GM18858 (cell line): ENCODE data around the gene RABL6.

Experiments used
- ATAC-seq: cut with Tn5 transposase; IDR thresholded peaks from one replicate; pipeline ENCODE4 v1.9.1; 2021; ENCODE audit not compliant: unreplicated experiment

The RABL6 gene

DNA sequence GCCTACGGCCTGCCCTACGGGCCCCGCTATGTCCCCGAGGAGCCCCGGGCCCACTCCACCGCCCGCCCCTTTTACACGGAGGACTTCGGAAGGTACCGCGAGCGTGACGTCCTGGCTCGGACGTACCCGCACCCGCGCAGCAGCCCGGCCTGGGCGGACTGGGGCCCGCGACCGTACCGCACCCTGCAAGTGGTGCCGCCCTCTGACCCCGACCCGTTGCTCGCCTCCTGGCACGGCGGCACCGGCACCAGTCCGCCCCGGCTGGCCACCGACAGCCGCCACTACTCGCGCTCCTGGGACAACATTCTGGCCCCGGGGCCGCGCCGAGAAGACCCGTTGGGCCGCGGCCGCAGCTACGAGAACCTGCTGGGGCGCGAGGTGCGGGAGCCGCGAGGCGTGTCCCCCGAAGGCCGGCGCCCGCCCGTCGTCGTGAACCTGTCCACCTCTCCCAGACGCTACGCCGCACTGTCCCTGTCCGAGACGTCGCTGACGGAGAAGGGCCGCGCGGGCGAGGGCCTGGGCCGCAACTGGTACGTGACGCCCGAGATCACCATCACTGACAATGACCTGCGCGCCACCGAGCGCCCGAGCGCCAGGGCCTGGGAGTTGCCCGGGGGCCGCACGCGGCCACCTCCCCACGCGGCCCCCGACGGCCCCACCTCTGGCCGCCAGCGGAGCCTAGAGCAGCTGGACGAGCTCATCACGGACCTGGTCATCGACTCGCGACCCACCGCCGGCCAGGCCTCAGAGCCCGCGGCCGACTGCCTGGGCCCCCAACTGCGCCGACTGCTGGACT, 37.9 kb downstream of the RABL6 start:
- ATAC-seq, result no peak

DNA sequence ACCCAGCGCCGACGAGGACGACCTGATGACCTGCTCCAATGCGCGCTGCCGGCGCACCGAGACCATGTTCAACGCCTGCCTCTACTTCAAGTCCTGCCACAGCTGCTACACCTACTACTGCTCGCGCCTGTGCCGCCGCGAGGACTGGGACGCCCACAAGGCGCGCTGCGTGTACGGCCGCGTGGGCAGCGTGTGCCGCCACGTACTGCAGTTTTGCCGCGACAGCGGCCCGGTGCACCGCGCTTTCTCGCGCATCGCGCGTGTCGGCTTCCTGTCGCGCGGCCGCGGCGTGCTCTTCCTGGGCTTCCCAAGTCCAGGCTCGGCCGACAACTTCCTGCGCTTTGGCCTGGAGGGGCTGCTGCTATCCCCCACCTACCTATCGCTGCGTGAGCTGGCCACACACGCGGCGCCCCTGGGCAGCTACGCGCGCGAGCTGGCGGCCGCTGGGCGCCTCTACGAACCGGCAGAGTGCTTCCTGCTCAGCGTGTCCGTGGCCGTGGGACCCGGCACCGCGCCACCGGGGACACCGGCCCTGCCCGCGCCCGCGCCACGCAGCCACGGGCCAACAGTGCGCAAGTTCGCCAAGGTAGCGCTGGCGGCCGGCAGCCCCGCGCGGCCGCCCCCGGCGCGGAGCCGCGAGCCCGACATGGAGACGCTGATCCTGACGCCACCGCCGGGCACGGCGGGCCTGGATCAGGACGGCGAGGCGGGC, 38.8 kb downstream of the RABL6 start:
- no peak for ATAC-seq

DNA sequence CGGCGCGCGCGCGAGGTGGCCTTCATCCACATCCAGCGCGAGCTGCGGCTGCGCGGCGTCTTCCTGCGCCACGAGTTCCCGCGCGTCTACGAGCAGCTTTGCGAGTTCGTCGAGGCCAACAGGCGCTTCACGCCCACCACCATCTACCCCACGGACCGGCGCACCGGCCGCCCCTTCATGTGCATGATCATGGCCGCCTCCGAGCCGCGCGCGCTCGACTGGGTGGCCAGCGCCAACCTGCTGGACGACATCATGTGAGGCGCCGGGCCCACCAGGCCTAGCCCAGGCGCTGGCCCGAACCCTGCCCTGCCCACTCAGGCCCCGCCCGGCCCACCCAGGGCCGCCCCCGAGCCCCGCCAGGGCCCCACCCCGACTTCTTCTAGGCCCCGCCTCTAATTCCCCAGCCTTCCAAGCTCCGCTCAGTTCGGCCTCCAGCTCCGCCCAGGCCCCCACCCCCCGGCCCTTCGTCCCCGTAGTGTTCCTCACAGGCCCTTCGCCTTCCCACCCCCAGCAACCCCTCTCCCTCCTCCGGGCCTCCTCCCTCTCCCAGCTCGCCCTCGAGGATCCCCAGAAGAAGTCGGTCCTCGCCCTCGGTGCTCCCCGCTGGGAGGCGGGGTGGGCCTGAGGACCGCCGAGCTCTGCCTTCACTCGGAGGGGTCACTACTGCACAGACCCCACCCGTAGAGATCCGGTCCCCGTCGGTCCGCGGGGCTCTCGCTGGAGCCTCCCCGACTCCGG, 39.5 kb downstream of the RABL6 start:
- no peak for ATAC-seq

DNA sequence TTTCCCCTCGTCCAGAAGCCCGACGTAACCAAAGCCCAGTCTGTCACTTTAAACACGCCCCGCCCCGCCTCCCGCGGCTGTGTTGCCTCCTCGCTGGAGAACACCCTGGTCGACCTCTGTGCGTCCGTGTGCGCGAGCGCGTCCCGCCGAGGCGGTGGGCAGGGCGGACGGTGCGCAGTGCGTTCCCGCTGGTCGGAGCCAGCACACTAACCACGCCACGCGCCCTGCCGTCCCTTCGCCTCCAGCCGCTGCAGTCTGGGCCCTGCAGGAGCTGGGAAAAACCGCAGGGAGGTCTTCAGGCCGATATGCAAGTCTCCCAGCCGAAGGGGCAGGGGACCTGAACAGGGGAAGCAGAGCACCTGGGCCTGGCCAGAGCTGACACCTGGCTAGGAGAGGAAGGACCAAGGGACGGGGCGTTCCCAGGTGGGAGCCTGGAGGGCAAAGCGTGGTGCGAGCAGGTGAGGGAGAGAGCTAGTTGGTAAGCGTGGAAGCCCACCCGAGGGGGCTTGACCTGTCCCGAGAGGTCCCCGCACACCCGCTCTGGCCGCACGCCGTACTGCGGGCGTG, 40.2 kb downstream of the RABL6 start:
- no peak for ATAC-seq

DNA sequence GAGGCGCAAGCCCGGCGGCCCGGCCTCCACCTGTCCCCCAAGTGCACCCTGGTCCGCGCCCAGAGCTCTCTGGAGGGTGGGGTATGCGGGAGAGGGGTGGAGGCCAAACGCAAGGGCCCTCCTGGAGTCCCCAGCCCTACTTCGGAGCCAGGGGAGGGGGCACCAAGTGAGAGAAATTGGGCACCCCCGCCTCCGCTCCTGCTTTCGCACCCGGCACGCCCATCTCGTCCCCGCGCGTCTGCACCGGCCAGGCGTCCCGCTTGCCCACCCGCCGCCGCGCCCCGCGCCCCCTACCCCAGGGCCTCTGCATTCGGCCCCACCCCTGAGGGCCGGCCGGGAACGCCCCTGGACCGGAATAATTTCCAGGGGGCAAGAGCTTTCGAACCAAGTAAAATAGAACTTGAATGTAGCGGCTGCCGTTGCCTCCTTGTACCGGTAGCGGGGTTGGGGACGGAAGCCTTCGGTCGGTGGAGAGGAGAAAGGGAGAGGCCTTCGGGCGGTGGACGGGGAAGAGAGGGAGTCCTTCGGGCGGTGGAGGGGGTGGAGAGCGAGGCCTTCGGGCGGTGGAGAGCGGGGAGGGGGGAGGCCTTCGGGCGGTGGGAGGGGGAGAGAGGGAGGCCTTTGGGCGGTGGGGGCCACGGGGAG, 40.8 kb downstream of the RABL6 start:
- ATAC-seq, result no peak

DNA sequence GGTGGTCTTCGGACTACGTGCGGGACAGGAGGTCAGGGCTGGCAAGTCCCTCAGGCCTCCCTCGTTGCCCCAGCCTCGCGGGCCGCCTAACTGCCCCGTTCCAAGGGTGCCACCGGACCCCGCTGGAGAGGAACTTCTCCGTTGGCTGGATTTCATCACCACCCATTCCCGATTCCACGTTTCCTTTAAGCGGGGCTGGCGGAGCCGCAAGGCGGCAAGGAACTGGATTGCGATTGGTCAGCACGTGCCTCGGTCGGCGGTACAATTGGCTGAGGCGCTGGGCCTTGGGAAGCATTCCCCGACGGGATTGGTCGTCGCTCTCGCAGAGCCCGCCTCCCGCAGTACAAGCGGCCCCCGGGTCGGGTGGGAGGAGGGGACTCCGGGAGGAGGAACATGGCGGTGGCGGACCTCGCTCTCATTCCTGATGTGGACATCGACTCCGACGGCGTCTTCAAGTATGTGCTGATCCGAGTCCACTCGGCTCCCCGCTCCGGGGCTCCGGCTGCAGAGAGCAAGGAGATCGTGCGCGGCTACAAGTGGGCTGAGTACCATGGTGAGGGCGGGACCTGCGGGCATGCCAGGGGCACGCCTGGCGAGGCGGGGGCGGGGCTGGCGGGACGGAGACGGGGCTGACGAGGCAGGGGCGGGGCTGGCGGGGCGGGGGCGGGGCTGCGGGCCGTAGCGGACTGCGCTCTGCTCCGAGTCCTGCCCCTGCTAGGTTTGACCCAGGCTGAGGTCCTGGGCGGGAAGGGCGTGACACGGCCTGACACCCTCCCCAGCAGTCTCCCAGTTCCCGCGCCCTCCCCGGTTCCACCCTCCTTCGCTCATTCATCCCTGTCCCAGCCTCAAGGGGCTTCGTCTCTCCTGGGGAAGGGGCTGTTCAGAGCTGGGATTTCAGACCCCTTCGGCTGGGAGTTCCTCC, 41.6 kb downstream of the RABL6 start, which contains the start of gene PHPT1:
TSS of gene PHPT1 (plus strand) at position 372 of the 922 bp plus-strand sequence. CDS start at position 394, 22 bp downstream.
- ATAC-seq, result peak; percentile 57

DNA sequence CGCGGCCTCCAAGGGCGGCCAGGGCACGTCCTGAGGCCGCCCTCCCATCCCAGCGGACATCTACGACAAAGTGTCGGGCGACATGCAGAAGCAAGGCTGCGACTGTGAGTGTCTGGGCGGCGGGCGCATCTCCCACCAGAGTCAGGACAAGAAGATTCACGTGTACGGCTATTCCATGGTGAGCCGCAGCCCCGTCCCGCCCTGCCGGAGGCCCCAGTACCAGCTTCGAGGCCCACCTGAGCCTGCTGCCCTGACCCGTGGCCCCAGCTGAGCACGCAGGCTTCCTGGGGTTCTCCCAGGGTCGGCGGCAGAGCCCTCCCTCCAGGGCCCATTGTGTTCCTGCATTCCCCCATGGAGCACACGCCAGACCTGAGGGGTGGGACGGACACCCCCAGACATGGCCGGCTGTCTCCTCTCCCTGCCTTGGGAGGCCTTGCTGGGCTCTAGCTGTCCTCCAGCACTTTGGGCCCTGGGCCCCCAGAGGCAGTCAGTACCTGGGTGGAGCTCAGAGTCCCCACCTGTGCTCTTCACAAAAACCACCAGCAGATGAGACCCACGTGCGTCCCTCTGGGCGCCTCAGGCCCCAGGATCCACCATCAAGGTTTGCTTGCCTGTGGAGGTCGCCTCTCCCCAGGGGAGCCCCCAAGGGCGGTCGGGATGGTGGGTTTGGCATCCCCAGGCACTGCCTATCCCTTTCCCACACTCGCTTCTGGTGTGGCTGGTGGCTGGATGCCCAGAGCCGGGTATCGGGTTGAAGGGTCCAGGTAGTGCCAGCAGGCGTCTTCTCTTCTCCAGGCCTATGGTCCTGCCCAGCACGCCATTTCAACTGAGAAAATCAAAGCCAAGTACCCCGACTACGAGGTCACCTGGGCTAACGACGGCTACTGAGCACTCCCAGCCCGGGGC, 42.5 kb downstream of the RABL6 start:
- ATAC-seq, result no peak

DNA sequence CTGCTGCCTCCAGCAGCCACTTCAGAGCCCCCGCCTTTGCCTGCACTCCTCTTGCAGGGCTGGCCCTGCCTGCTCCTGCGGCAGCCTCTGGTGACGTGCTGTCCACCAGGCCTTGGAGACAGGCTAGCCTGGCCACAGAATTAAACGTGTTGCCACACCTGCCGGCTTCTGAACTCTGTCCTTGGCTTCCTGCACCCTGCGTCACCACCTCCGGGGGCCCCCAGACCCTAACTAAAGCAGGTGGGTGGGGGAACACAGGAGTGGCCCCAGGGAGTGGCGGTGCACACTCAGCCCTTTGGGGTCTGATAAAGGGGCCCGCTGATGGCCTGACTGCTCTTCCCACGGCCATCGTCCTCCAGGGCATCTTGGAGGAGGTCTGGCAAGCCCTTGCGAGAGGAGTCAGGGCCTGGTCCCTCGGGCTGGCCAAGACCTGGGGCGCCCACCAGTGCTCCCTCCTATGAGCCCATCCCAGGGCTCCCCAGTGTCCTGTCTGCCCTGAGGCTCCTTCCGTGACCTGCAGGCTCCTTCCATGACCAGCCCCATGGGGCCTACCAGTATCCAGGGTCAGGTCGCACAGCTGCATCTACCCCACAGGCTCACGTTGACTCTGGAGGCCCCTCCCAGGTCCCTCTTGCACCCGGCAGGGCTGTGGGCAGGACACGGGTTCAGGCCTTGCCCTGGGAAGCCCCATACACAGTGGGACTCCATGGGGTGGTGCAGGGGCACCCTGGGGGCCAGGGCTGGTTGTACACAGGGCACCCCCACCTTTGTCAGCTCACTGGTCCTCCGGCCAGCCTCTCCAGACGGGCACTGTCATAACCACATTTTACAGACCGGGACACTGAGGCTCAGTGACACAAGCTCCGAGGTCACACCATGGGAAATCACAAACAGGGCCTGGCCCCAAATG, 43.4 kb downstream of the RABL6 start:
- no peak for ATAC-seq

DNA sequence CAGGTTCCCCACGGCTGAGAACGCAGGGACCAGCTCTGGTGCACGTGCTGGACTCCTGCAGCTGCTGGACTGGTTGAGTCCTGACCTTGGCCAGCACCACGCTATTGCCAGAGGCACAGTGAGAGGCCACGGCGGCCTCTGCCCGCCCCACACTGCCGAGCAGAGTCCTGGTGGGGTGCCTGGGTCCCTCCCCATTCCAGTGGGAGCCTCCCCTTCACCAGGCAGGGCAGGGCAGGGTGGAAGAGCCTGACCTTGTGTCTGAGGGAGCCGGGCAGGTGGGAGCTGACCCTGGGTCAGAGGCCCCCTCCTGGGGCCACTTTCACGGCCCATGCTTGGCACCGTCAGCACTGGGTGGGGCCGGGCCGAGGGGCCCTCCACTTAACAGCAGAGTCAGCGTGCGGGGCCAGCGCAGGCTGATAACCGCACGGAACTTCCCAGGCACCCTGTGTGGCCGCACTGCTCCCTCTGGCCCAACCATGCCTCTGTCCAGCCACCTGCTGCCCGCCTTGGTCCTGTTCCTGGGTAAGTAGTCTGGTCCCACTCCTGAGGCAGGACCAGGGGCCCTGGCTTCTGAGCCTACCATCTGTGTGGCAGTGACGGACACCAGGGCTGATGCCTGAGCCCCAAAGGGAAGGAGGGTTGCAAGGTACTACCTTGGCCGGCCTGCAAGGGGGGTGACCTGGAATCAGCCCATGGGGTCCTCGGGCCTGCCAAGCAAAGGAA, 44.4 kb downstream of the RABL6 start, which contains the start of gene MAMDC4:
TSS of gene MAMDC4 (plus strand) at position 406 of the 723 bp plus-strand sequence. CDS start at position 477, 71 bp downstream.
- no peak for ATAC-seq

DNA sequence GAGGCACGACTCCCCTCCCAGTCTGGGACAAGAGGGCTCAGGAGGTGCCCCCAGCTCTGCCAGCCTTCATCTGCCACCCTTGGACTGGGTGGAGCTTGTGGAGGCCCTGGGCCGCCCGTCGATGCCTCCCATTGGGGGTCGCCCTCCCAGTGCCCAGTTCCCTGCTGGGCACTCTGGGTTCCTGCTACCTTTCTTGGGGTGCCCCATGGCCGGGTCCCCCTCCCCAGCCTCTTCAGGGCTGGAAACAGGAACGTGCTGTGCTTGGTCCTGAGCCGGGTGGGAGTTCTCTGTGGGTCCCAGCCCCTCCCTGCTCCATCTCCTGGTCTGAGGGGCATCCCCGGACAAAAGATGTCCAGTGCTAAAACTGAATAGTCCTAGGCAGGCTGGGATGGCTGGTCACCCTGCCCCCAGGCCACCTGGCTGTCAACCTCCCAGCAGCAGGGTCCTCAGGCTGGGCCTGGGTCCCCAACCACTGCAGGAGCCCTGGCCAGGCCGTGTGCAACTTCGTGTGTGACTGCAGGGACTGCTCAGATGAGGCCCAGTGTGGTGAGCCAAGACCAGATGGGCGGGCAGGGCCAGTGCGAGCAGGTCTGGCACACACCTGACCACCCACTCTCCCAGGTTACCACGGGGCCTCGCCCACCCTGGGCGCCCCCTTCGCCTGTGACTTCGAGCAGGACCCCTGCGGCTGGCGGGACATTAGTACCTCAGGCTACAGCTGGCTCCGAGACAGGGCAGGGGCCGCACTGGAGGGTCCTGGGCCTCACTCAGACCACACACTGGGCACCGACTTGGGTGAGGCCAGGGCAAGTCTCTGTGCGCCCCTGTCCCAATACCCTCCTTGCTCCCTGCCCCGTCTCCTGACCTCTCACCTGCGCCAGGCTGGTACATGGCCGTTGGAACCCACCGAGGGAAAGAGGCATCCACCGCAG, 45.2 kb downstream of the RABL6 start:
- ATAC-seq, result no peak

DNA sequence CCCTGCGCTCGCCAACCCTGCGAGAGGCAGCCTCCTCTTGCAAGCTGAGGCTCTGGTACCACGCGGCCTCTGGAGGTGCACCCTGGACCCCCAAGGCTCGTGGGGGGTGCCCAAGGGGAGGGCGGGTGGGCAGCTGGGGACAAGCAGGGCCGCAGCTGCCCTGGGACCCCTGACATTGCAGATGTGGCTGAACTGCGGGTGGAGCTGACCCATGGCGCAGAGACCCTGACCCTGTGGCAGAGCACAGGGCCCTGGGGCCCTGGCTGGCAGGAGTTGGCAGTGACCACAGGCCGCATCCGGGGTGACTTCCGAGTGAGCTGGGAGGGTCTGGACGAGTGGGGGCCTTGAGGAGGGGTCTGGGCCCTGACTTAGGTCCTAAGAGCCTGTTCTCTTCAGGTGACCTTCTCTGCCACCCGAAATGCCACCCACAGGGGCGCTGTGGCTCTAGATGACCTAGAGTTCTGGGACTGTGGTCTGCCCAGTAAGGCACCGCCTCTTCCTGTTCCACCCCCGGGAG, 45.9 kb downstream of the RABL6 start:
- ATAC-seq, result no peak

DNA sequence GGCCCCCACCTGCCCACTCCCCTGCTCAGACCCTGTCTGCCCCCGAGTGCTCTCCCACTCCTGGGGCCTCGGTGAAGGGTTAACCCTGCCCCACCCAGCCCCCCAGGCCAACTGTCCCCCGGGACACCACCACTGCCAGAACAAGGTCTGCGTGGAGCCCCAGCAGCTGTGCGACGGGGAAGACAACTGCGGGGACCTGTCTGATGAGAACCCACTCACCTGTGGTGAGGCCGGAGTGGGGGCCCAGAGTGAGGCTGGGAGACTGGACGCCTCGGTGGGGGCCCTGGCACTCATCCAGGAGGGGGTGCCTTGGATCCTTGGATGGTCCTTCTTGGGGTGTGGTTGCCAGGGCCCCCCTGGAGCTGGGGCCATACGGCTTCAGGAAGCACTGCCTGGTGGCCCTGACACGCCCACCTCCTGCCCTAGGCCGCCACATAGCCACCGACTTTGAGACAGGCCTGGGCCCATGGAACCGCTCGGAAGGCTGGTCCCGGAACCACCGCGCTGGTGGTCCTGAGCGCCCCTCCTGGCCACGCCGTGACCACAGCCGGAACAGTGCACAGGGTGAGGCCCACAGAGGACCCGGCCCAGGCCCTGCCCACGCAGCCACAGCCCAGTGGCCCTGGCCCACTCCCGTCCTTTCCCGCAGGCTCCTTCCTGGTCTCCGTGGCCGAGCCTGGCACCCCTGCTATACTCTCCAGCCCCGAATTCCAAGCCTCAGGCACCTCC, 46.5 kb downstream of the RABL6 start:
- no peak for ATAC-seq

DNA sequence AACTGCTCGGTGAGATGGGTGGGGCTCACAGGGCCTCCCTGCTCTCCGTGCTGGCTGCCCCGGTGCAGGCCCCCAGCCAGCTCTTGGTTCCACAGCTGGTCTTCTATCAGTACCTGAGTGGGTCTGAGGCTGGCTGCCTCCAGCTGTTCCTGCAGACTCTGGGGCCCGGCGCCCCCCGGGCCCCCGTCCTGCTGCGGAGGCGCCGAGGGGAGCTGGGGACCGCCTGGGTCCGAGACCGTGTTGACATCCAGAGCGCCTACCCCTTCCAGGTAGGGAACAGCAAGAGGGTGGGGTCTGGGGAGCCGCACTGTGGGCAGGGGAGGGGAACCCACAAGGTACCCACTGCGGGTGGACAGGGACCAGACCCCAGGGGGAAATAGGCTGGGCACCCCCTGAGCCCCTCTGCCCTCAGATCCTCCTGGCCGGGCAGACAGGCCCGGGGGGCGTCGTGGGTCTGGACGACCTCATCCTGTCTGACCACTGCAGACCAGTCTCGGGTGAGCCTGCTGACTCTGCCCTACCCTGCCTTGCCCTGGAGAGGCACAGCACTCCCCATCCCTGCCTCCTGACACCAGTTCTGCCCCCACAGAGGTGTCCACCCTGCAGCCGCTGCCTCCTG, 47.2 kb downstream of the RABL6 start:
- no peak for ATAC-seq

DNA sequence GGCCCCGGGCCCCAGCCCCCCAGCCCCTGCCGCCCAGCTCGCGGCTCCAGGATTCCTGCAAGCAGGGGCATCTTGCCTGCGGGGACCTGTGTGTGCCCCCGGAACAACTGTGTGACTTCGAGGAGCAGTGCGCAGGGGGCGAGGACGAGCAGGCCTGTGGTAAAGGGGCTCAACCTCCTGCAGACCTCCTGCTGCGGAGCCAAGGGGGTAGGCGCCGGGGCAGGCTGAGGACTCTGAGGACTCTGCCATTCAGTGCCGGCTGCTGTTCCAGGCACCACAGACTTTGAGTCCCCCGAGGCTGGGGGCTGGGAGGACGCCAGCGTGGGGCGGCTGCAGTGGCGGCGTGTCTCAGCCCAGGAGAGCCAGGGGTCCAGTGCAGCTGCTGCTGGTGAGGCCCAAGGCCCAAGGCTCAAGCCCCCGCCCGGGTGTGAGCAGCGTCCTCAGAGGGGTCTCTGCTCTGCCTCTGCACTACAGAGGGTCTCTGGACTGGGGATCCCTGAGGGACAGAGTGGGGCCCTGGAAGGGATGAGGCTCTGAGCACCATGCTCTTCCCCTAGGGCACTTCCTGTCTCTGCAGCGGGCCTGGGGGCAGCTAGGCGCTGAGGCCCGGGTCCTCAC, 47.8 kb downstream of the RABL6 start:
- no peak for ATAC-seq
